Measurements from ENCODE around the gene AGXT2.

The AGXT2 gene, protein sequence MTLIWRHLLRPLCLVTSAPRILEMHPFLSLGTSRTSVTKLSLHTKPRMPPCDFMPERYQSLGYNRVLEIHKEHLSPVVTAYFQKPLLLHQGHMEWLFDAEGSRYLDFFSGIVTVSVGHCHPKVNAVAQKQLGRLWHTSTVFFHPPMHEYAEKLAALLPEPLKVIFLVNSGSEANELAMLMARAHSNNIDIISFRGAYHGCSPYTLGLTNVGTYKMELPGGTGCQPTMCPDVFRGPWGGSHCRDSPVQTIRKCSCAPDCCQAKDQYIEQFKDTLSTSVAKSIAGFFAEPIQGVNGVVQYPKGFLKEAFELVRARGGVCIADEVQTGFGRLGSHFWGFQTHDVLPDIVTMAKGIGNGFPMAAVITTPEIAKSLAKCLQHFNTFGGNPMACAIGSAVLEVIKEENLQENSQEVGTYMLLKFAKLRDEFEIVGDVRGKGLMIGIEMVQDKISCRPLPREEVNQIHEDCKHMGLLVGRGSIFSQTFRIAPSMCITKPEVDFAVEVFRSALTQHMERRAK

GRCh38 chr5:35047785-35048404, at the start of gene AGXT2:
Gene AGXT2 (minus strand): TSS chr5:35047949. CDS start chr5:35047892, 57 bp downstream.
- H3K36me3 ChIP-seq (ENCODE audit: control insufficient read depth in 1 of 2, insufficient read depth in 2 of 2, low read length in 2 of 2): no peaks in the 10 kb centered on the region
- H3K4me3 ChIP-seq (ENCODE audit: low read depth in 1 of 2, low read length in 2 of 2): no peak within 1 kb of the TSS
- no peaks in the 10 kb centered on the region for H3K27me3 ChIP-seq (ENCODE audit: low read depth, low read length)
- no peak within 1 kb of the TSS for H3K27ac ChIP-seq (ENCODE audit: low read length)
- H3K4me1 ChIP-seq (ENCODE audit: control insufficient read depth in 1 of 2, insufficient read depth in 2 of 2, low read length in 2 of 2): no peaks in the 10 kb centered on the region
- H3K9me3 ChIP-seq (ENCODE audit: control insufficient read depth in 1 of 2, low read length in 2 of 2): no peaks in the 10 kb centered on the region

- Histone ChIP-seq H3K27me3 (ENCODE audit: low read depth, low read length) (no peaks in the 10 kb centered on the region), H3K4me1 (ENCODE audit: control insufficient read depth in 1 of 2, insufficient read depth in 2 of 2, low read length in 2 of 2) (no peaks in the 10 kb centered on the region), H3K4me3 (ENCODE audit: low read depth in 1 of 2, low read length in 2 of 2) (no peak overlapping the region), H3K9me3 (ENCODE audit: control insufficient read depth in 1 of 2, low read length in 2 of 2) (no peaks in the 10 kb centered on the region), H3K36me3 (ENCODE audit: control insufficient read depth in 1 of 2, insufficient read depth in 2 of 2, low read length in 2 of 2) (no peaks in the 10 kb centered on the region), H3K27ac (ENCODE audit: low read length) (no peak overlapping the region)
Measured at GRCh38 chr5:35096932-35097331, 49.2 kb upstream of the AGXT2 start.

GRCh38 chr5:35096216-35096615, 48.5 kb upstream of the AGXT2 start:
- Histone ChIP-seq H3K4me3 (ENCODE audit: low read depth in 1 of 2, low read length in 2 of 2) (no peak overlapping the region), H3K27me3 (ENCODE audit: low read depth, low read length) (no peaks in the 10 kb centered on the region), H3K27ac (ENCODE audit: low read length) (no peak overlapping the region)

DNA sequence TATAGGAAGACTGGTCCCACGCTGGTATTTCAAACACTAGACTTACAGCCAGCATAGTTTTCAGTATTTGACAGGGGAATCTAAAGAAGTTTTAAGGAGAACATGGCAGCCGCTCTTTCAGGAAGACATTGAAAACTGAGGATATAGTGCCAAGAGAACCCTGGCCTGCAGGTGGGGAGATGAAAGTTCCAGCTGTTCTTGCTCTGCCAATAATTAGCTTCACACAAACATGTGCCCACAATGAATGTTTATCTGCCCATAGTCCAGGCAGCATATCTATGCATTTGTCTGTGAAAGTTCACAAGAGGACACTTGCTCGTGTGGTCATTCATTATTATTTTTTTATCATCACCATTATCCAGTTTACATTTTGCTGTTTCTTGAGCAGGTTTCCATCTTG, 47.6 kb upstream of the AGXT2 start:
- H3K4me3 ChIP-seq (ENCODE audit: low read depth in 1 of 2, low read length in 2 of 2): no peak overlapping the region
- H3K36me3 ChIP-seq (ENCODE audit: control insufficient read depth in 1 of 2, insufficient read depth in 2 of 2, low read length in 2 of 2): no peaks in the 10 kb centered on the region
- no peak overlapping the region for H3K27ac ChIP-seq (ENCODE audit: low read length)
- H3K9me3 ChIP-seq (ENCODE audit: control insufficient read depth in 1 of 2, low read length in 2 of 2): no peaks in the 10 kb centered on the region
- H3K27me3 ChIP-seq (ENCODE audit: low read depth, low read length): no peaks in the 10 kb centered on the region
- H3K4me1 ChIP-seq (ENCODE audit: control insufficient read depth in 1 of 2, insufficient read depth in 2 of 2, low read length in 2 of 2): no peaks in the 10 kb centered on the region

More at GRCh38 chr5:35096216-35096615, 48.5 kb upstream of the AGXT2 start:
- H3K4me1 ChIP-seq (ENCODE audit: control insufficient read depth in 1 of 2, insufficient read depth in 2 of 2, low read length in 2 of 2): no peaks in the 10 kb centered on the region
- no peaks in the 10 kb centered on the region for H3K36me3 ChIP-seq (ENCODE audit: control insufficient read depth in 1 of 2, insufficient read depth in 2 of 2, low read length in 2 of 2)
- H3K9me3 ChIP-seq (ENCODE audit: control insufficient read depth in 1 of 2, low read length in 2 of 2): no peaks in the 10 kb centered on the region

DNA sequence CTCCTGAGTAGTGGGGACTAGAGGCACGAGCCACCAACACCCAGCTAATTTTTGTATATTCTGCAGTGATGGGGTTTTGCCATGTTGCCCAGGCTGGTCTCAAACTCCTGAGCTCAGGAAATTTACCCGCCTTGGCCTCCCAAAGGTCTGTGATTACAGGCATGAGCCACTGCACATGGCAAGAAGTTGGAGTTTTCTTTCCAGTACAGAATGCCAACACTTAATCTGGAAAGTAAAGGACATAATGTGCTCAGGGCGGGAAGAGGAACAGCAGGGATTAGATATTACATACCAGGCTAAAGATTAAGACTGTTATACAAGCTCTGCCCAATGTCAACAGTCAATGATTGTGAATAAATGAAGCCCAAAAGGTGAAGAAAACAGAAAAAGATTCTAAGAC, 47.2 kb upstream of the AGXT2 start:
- H3K9me3 ChIP-seq (ENCODE audit: control insufficient read depth in 1 of 2, low read length in 2 of 2): no peaks in the 10 kb centered on the region
- H3K27ac ChIP-seq (ENCODE audit: low read length): no peak overlapping the region
- no peaks in the 10 kb centered on the region for H3K4me1 ChIP-seq (ENCODE audit: control insufficient read depth in 1 of 2, insufficient read depth in 2 of 2, low read length in 2 of 2)
- H3K4me3 ChIP-seq (ENCODE audit: low read depth in 1 of 2, low read length in 2 of 2): no peak overlapping the region
- H3K27me3 ChIP-seq (ENCODE audit: low read depth, low read length): no peaks in the 10 kb centered on the region
- no peaks in the 10 kb centered on the region for H3K36me3 ChIP-seq (ENCODE audit: control insufficient read depth in 1 of 2, insufficient read depth in 2 of 2, low read length in 2 of 2)

DNA sequence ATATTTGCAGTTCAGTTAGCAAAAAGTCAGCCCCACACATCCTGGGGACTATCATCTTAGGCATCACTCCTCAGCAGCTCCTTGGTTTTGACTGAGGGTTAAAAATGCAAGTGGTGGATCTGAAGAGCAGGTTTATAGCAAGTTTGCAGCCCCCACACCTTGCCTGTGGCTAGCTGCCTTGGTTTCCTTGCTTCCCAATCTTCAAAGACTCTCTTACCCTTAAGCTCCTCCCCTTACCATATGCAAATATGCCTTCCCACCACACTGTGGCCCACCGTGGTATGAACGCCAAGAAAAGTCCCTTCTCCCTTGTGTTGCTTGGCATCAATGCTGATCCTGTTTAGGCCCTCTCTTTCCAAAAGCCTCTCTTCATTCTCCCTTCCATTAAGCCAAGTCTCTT, 45.0 kb upstream of the AGXT2 start:
- Histone ChIP-seq H3K4me1 (ENCODE audit: control insufficient read depth in 1 of 2, insufficient read depth in 2 of 2, low read length in 2 of 2) (no peaks in the 10 kb centered on the region), H3K4me3 (ENCODE audit: low read depth in 1 of 2, low read length in 2 of 2) (no peak overlapping the region), H3K36me3 (ENCODE audit: control insufficient read depth in 1 of 2, insufficient read depth in 2 of 2, low read length in 2 of 2) (no peaks in the 10 kb centered on the region), H3K27ac (ENCODE audit: low read length) (no peak overlapping the region), H3K9me3 (ENCODE audit: control insufficient read depth in 1 of 2, low read length in 2 of 2) (no peaks in the 10 kb centered on the region), H3K27me3 (ENCODE audit: low read depth, low read length) (no peaks in the 10 kb centered on the region)

GRCh38 chr5:35091704-35092103, 44.0 kb upstream of the AGXT2 start:
- H3K9me3 ChIP-seq (ENCODE audit: control insufficient read depth in 1 of 2, low read length in 2 of 2): no peaks in the 10 kb centered on the region
- no peak overlapping the region for H3K27ac ChIP-seq (ENCODE audit: low read length)
- H3K4me3 ChIP-seq (ENCODE audit: low read depth in 1 of 2, low read length in 2 of 2): no peak overlapping the region
- no peaks in the 10 kb centered on the region for H3K4me1 ChIP-seq (ENCODE audit: control insufficient read depth in 1 of 2, insufficient read depth in 2 of 2, low read length in 2 of 2)
- H3K36me3 ChIP-seq (ENCODE audit: control insufficient read depth in 1 of 2, insufficient read depth in 2 of 2, low read length in 2 of 2): no peaks in the 10 kb centered on the region
- H3K27me3 ChIP-seq (ENCODE audit: low read depth, low read length): no peaks in the 10 kb centered on the region

DNA sequence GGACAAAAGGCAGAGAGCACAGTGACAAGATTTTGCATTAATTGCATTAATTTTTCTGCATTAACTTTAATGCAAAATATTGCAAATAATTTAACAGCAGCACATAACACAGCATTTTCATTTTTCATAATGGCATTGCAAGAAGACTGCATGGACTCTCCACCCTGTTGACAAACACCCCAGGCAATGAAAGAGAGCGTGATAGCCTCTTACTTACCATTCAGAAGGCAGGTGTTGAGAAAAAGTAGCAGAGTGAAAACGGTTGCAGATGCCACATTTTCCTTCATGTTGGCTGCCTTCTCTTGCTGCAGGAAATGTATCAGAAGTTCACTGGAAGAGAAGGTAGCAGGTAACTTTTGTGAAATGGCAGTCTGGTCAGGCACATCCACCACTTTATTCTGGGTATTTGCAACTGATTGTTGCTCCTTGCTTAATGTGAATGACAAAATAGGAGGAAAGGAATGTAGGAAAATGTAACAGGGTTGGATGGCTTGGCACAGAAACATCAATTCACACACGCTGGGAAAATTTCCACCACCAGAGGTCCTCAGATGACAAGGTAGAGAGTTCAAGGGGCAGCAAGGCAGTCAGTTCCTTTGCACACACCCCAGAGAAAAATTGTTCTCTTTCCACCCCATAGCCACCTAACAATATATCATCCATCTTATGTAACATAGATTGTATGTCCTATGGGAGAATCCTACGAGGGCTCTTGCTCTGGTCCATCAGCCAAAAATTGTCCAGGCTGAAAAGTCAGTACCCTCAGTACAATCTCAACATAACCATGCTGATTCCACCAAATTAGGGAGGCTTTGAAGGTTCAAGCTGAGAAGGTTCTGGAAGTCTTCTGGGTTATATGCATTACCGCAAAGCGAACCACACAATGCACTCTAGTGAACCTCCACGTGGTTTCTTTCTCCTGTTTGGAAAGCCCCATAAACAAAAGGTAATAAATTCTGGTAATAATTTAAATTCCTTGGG, 41.9 kb upstream of the AGXT2 start:
- Histone ChIP-seq H3K9me3 (ENCODE audit: control insufficient read depth in 1 of 2, low read length in 2 of 2) (no peaks in the 10 kb centered on the region), H3K27me3 (ENCODE audit: low read depth, low read length) (no peaks in the 10 kb centered on the region), H3K4me1 (ENCODE audit: control insufficient read depth in 1 of 2, insufficient read depth in 2 of 2, low read length in 2 of 2) (no peaks in the 10 kb centered on the region), H3K27ac (ENCODE audit: low read length) (no peak overlapping the region), H3K36me3 (ENCODE audit: control insufficient read depth in 1 of 2, insufficient read depth in 2 of 2, low read length in 2 of 2) (no peaks in the 10 kb centered on the region), H3K4me3 (ENCODE audit: low read depth in 1 of 2, low read length in 2 of 2) (no peak overlapping the region)

DNA sequence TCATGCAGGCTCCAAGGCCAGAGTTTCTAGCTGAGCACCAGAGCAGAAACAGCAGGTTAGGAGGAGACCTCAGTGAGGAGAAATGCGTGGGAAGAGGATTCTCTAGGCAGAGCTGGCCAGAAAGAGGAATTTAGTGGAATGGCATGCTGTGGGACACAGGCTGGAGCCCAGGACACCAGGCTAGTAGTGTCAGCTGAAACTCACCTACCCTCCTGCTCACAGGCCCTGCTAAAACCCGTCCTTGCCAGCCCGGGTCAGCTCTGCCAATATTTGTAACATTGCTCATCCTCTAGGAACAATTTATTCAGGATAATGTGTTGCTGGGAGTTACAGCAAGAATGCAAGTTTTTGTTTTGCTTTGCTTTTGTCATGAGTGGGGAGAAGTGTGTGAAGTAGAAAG, 40.2 kb upstream of the AGXT2 start:
- Histone ChIP-seq H3K4me3 (ENCODE audit: low read depth in 1 of 2, low read length in 2 of 2) (no peak overlapping the region), H3K36me3 (ENCODE audit: control insufficient read depth in 1 of 2, insufficient read depth in 2 of 2, low read length in 2 of 2) (no peaks in the 10 kb centered on the region), H3K4me1 (ENCODE audit: control insufficient read depth in 1 of 2, insufficient read depth in 2 of 2, low read length in 2 of 2) (no peaks in the 10 kb centered on the region), H3K27me3 (ENCODE audit: low read depth, low read length) (no peaks in the 10 kb centered on the region), H3K9me3 (ENCODE audit: control insufficient read depth in 1 of 2, low read length in 2 of 2) (no peaks in the 10 kb centered on the region), H3K27ac (ENCODE audit: low read length) (no peak overlapping the region)

GRCh38 chr5:35083150-35083549, 35.4 kb upstream of the AGXT2 start:
- H3K36me3 ChIP-seq (ENCODE audit: control insufficient read depth in 1 of 2, insufficient read depth in 2 of 2, low read length in 2 of 2): no peaks in the 10 kb centered on the region
- no peaks in the 10 kb centered on the region for H3K27me3 ChIP-seq (ENCODE audit: low read depth, low read length)
- no peak overlapping the region for H3K27ac ChIP-seq (ENCODE audit: low read length)
- H3K4me3 ChIP-seq (ENCODE audit: low read depth in 1 of 2, low read length in 2 of 2): no peak overlapping the region
- no peaks in the 10 kb centered on the region for H3K9me3 ChIP-seq (ENCODE audit: control insufficient read depth in 1 of 2, low read length in 2 of 2)
- H3K4me1 ChIP-seq (ENCODE audit: control insufficient read depth in 1 of 2, insufficient read depth in 2 of 2, low read length in 2 of 2): no peaks in the 10 kb centered on the region

GRCh38 chr5:35082530-35082929, 34.8 kb upstream of the AGXT2 start:
- Histone ChIP-seq H3K36me3 (ENCODE audit: control insufficient read depth in 1 of 2, insufficient read depth in 2 of 2, low read length in 2 of 2) (no peaks in the 10 kb centered on the region), H3K4me3 (ENCODE audit: low read depth in 1 of 2, low read length in 2 of 2) (no peak overlapping the region), H3K27ac (ENCODE audit: low read length) (no peak overlapping the region), H3K27me3 (ENCODE audit: low read depth, low read length) (no peaks in the 10 kb centered on the region), H3K9me3 (ENCODE audit: control insufficient read depth in 1 of 2, low read length in 2 of 2) (no peaks in the 10 kb centered on the region), H3K4me1 (ENCODE audit: control insufficient read depth in 1 of 2, insufficient read depth in 2 of 2, low read length in 2 of 2) (no peaks in the 10 kb centered on the region)

All from muscle layer of duodenum (tissue), 2 donors.